DMS53 (cell line): ENCODE measurements around the gene MCTP2.
A peak's percentile ranks its signal among the peaks of the same experiment; 100 is the strongest.
"Not testable (repeated sequence)": the region's sequence is repeated elsewhere in the genome, so short reads cannot be mapped to it uniquely, and the experiment has no call there.

ENCODE experiments used
- DNase-seq: peaks from one replicate; lab custom pipeline; 2025; lab: John Stamatoyannopoulos, UW

Gene MCTP2

GRCh38 chr15:94455297-94455696 lies 223.9 kb downstream of the MCTP2 start:
- no peak for DNase-seq

- no peak for DNase-seq
Observed at GRCh38 chr15:94456226-94456625, 224.9 kb downstream of the MCTP2 start.

- DNase-seq: no peak
Observed at GRCh38 chr15:94457661-94458060, 226.3 kb downstream of the MCTP2 start.

GRCh38 chr15:94460624-94461023 lies 229.3 kb downstream of the MCTP2 start:
- DNase-seq: no peak

GRCh38 chr15:94467034-94467433 lies 235.7 kb downstream of the MCTP2 start:
- peak; percentile 61 for DNase-seq

GRCh38 chr15:94470492-94470891 lies 239.1 kb downstream of the MCTP2 start:
- DNase-seq: no peak

GRCh38 chr15:94476686-94477085 lies 245.3 kb downstream of the MCTP2 start:
- no peak for DNase-seq

GRCh38 chr15:94477913-94478553 lies 246.7 kb downstream of the MCTP2 start:
- no peak for DNase-seq

- DNase-seq: no peak
Observed at GRCh38 chr15:94478763-94479162, 247.4 kb downstream of the MCTP2 start.

GRCh38 chr15:94480289-94480834 lies 249.0 kb downstream of the MCTP2 start:
- no peak for DNase-seq

GRCh38 chr15:94485148-94485719 lies 253.9 kb downstream of the MCTP2 start:
- no peak for DNase-seq

GRCh38 chr15:94487635-94488034 lies 256.3 kb downstream of the MCTP2 start:
- no peak for DNase-seq

GRCh38 chr15:94493176-94493575 lies 261.8 kb downstream of the MCTP2 start:
- DNase-seq: no peak

GRCh38 chr15:94493586-94493985 lies 262.2 kb downstream of the MCTP2 start:
- DNase-seq: not testable (repeated sequence)

- DNase-seq: no peak
Observed at GRCh38 chr15:94494732-94495131, 263.4 kb downstream of the MCTP2 start.

GRCh38 chr15:94503293-94503692 lies 271.9 kb downstream of the MCTP2 start:
- peak; percentile 44 for DNase-seq

GRCh38 chr15:94509259-94509658 lies 277.9 kb downstream of the MCTP2 start:
- DNase-seq: no peak

GRCh38 chr15:94522125-94522524 lies 290.8 kb downstream of the MCTP2 start:
- DNase-seq: no peak

GRCh38 chr15:94523873-94524272 lies 292.5 kb downstream of the MCTP2 start:
- DNase-seq: no peak

- DNase-seq: no peak
Observed at GRCh38 chr15:94524565-94524964, 293.2 kb downstream of the MCTP2 start.

- peak; percentile 9 for DNase-seq
Observed at GRCh38 chr15:94526071-94526689, 294.8 kb downstream of the MCTP2 start.

- DNase-seq: no peak
Observed at GRCh38 chr15:94532226-94532625, 300.9 kb downstream of the MCTP2 start.
